Measurements from ENCODE around the gene EGLN3.
"Not testable (repeated sequence)": the region's sequence is repeated elsewhere in the genome, so short reads cannot be mapped to it uniquely, and the experiment has no call there.

The EGLN3 gene

GRCh38 chr14:33934043-33934750 is 16.7 kb downstream of the EGLN3 start:
- DNase-seq = no peak

- DNase-seq = no peak
These were observed 17.4 kb downstream of the EGLN3 start for GRCh38 chr14:33933386-33933933.

DNA sequence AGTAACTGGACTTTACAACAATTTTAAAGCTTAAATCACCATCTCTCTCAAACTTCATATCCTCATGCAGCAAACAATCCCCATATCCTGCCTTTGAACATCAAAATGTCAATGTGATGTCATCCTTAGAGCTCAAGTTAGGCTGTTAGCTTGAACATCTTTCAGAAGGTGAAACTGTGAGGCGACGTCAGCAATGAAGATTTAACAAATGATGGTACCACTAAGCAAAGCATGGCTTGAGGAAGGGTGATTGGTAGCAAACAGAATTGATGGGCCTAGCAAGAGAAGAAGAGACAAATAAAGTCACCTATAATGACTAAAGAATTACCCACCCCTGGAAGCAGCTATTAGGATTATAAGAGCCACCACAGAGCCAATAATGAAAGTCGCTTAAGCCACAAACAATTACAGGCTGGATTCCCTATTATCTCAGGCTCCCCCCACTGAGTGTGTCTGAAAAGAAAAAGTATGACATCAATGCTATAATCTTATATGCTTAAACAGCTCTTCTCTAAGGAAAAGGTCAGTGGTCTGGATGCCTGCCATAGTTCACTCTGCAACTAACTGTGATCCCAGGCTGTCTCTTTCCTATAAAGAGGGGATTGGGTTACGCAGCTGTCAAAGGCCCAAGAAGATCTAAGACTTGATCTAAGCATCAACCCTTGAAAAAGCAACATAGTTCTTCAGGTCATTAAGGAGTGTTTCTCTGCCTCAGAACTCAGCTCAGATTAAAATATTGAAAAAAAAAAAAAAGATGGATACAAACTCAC is 18.1 kb downstream of the EGLN3 start:
- no peak for DNase-seq

GRCh38 chr14:33932033-33932432 is 18.8 kb downstream of the EGLN3 start:
- no peak for DNase-seq

GRCh38 chr14:33931461-33931860 is 19.4 kb downstream of the EGLN3 start:
- DNase-seq = no peak

DNA sequence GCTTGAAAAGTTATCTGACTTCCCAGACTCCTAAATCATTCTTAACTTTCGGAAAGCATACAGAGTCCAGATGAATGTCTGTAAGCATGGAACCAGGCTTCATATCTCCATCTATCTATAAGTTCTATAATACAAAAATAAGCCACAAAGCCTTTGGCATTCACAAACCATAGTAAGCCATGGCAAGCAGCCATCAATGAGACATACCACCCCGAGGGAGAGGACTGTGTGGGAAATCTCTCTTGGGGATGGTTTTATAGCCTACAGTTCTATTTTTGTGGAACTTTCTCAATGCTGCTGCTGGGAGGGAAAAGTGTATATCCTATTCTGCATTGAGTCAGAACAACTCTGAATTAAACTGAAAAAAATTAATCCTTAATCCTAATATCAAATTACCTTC is 20.4 kb downstream of the EGLN3 start:
- no peak for DNase-seq

GRCh38 chr14:33929799-33930408 is 21.0 kb downstream of the EGLN3 start:
- DNase-seq = no peak

- DNase-seq = no peak
These were observed 22.0 kb downstream of the EGLN3 start for GRCh38 chr14:33928895-33929294.

- DNase-seq = no peak
These were observed 22.9 kb downstream of the EGLN3 start for GRCh38 chr14:33927944-33928343.

- DNase-seq = not testable (repeated sequence)
These were observed 23.9 kb downstream of the EGLN3 start for GRCh38 chr14:33926967-33927366.

DNA sequence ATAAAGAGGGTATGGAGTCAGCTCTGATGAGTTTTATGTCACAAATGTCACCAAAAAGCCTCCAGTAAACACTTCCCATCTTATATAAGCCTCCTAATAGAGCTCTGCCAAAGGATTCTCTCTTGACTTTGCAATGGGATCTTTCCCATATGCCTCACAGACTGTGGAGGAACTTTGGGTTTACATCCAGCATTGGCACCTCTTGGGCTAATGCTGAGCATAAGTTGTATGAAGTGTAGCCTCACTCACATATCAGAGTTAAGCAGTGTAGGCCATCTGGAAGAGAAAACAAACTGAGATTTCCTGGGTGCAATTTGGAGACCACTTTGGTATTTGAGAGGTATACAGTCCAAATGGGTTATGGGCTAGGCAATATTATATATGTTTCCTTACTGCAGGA is 24.9 kb downstream of the EGLN3 start:
- DNase-seq = no peak

DNA sequence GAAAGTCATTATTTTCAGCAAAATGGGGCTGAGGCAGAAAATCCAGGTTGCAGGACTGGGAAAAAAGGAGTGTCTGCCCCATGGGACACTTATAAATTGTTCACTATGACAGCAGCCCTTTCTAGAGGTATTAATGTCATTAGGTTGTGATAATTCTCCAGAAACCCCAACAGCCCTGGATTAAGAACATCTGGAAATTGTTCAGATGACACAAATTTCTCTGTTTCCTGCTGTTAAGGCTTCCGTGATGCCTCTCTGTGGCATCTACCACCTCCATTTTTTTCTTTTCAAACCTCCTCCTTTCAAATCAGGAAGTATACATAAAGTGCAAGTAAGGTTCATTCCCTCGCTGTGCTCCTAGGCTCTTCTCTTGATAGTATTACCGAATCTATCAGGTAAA is 25.6 kb downstream of the EGLN3 start:
- no peak for DNase-seq

DNA sequence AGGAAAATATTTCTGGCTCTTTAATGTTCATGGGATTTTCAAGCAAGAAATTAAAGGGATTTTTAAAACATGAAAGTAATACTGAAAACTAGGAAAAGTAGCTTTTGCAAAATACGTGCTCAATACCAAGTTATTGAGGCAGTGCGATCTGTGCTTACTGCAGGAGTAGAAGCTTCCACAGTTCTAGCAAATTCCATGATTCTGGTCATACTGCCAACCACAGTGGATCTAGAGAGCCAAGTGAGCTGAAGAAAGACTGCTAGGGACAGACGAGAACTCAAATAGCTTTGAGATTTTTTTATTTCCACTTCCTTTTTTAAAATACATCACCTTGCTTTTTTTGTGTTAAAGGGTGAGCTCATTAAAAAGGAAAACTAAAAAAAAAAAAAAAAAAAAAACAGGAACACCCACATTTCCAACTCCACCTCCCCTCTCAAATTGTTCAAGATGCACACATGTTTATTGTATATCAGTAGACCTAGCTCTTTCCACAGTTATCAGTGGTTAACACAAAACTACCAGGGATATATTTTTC is 26.2 kb downstream of the EGLN3 start:
- DNase-seq = no peak

DNA sequence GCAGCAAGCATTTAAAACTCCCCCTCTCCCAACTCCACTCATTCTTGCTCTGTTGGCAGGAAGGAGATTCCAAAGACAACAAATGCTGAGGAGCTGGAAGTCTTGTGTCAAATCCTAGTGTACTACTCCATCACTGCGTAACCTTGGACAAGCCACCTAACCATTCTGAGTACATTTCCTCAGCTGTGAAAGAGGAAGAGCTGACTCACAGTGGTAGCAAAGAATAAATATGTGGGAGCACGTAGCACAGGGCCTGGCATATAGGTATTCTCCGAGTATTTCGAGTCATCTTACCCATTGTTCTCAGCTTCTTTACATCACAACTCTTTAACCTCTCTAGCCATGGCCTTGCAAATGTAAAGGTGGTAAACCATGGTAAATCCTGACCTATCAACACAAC is 28.7 kb downstream of the EGLN3 start:
- DNase-seq = no peak

GRCh38 chr14:33918256-33918655 is 32.6 kb downstream of the EGLN3 start:
- DNase-seq = no peak

GRCh38 chr14:33917661-33918060 is 33.2 kb downstream of the EGLN3 start:
- DNase-seq = no peak

- DNase-seq = no peak
These were observed 34.0 kb downstream of the EGLN3 start for GRCh38 chr14:33916663-33917565.

GRCh38 chr14:33915682-33916081 is 35.2 kb downstream of the EGLN3 start:
- no peak for DNase-seq

DNA sequence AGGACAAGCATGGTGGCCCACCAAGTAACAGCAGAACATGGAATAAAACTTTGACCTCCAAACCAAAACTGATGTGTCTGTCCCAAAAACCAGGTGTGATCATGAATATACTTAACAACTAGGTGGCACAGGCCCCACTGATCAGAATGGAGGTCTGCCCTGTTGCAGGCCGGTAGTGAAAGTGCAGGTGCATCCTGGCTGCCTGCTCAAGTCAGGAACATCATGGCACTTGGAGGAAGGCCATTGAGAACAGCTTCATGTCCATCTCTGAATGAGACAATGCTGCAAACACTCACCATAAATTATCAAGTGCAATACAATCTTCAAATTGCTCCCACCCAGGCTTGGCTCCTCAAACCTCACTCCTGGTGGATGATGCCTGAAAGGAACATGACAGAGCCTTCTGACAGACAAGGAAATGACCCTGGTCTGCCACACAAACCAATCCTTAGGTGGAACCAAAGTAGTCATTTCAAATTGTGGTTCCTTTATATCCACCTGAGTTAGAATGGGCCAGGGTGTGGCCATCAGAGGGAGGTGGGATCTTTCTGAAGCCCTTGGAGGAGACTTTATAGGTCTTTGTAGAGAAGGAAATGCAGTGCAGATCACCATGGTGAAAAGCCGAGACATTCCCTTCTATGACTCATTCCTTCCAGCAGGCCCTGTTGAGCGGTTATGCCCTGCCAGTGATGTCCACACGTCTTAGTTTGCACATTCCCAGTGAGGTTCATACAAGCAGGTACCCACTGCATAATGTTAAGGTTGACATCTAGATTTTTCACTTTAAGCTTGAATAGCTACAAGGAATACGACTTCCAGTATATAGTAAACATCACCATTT is 36.0 kb downstream of the EGLN3 start:
- DNase-seq = no peak

GRCh38 chr14:33911046-33911445 is 39.8 kb downstream of the EGLN3 start:
- no peak for DNase-seq

DNA sequence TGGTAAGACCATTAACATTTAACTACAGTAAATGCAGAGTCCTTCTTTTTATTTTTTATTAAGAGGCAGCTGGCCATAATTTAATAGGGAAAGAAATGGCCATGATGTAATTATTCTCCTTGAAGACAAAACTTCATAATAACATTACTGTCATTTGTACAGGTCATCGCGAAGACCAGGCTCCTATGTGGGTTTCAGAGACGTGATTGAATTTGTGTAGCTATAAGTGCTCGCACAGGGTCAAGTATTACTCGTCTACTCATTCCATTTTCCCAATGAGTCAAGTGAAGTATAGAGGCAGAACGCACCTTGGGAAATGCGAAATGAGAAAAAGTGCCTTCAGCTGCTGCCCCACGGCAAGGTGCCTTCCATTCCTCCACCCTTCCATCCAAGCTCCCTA is 40.4 kb downstream of the EGLN3 start:
- no peak for DNase-seq
